ENCODE data around the gene RNASE2.
A peak's percentile ranks its signal among the peaks of the same experiment; 100 is the strongest.

DNA sequence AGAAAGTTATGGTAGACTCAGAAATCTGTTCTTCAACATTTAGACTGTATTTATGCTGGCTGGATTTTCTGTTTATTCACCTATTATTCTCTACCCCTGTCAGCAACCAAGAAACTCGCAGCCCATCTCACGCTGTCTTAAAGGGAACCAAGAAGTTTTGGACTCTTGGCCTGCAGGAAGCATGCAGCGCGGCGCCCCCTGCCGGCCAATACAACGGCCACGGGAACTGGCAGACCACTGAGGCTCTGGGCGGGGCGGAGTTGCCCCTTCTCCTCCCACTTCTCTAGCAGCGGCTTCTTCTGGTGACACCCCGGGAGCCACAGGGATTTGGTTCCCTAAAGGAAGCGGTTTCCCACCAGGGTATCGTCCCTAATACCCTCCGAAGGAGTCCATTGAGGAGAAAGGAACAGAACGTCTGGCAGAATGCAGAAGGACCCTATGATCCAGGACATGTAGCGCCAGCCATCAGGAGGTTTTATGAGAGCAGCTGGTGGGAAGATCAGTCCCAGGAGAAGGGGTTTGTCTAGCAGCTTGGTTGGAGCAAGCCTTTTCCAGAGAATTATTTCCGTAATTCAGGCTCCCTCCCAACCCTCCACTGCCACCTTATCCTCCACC lies 21.0 kb upstream of the RNASE2 start:
- TF ChIP-seq CTCF (IDR thresholded peaks at IDR 0.05 in 4 of 5, conservative IDR thresholded peaks at IDR 0.05 in 1 of 5) (peak in 2 of 5 experiments; percentile 12 to 34), POLR2A (IDR thresholded peaks at IDR 0.05) (no peak)
